ENCODE data around the gene TMEM37.

DNA sequence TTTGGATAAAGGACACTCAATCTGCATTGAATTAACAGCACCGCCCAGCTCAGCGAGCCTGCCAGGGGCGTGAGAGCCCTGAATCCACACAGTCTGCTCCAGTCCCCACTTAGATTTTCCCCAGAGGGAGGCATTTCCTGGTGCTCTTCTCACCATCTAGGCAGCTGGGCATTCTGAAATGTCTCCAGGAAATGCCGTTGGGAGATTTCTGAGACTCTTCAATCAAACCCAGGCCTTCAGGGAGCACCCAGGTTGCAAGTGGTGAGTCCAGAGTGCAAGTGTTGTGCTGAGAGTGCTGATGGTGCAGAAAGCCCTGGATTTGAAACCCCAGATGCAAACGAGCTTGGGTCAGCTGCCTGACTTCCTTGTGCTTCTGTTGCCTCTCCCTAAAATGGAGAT, 23.4 kb upstream of the TMEM37 start:
- TF ChIP-seq ATF1 (CRISPR knock-in tag; IDR thresholded peaks at IDR 0.05): no peak
- no peak for TF ChIP-seq NR1H2 (CRISPR knock-in tag; IDR thresholded peaks at IDR 0.05)
- TF ChIP-seq IRF2 (CRISPR knock-in tag; IDR thresholded peaks at IDR 0.05; ENCODE audit: borderline replicate concordance, low read depth): no peak
- TF ChIP-seq ZNF232 (CRISPR knock-in tag; IDR thresholded peaks at IDR 0.05): no peak
- no peak for TF ChIP-seq CTCF (IDR thresholded peaks at IDR 0.05)
- TF ChIP-seq FOXP1 (CRISPR knock-in tag; IDR thresholded peaks at IDR 0.05; ENCODE audit: borderline replicate concordance): no peak
- no peak for TF ChIP-seq TP53 (CRISPR knock-in tag; IDR thresholded peaks at IDR 0.05)
- TF ChIP-seq RELA (CRISPR knock-in tag; IDR thresholded peaks at IDR 0.05; ENCODE audit: borderline replicate concordance): no peak
- TF ChIP-seq, protein P1, sequence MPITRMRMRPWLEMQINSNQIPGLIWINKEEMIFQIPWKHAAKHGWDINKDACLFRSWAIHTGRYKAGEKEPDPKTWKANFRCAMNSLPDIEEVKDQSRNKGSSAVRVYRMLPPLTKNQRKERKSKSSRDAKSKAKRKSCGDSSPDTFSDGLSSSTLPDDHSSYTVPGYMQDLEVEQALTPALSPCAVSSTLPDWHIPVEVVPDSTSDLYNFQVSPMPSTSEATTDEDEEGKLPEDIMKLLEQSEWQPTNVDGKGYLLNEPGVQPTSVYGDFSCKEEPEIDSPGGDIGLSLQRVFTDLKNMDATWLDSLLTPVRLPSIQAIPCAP (CRISPR knock-in tag; IDR thresholded peaks at IDR 0.05): no peak
- TF ChIP-seq, protein P2, sequence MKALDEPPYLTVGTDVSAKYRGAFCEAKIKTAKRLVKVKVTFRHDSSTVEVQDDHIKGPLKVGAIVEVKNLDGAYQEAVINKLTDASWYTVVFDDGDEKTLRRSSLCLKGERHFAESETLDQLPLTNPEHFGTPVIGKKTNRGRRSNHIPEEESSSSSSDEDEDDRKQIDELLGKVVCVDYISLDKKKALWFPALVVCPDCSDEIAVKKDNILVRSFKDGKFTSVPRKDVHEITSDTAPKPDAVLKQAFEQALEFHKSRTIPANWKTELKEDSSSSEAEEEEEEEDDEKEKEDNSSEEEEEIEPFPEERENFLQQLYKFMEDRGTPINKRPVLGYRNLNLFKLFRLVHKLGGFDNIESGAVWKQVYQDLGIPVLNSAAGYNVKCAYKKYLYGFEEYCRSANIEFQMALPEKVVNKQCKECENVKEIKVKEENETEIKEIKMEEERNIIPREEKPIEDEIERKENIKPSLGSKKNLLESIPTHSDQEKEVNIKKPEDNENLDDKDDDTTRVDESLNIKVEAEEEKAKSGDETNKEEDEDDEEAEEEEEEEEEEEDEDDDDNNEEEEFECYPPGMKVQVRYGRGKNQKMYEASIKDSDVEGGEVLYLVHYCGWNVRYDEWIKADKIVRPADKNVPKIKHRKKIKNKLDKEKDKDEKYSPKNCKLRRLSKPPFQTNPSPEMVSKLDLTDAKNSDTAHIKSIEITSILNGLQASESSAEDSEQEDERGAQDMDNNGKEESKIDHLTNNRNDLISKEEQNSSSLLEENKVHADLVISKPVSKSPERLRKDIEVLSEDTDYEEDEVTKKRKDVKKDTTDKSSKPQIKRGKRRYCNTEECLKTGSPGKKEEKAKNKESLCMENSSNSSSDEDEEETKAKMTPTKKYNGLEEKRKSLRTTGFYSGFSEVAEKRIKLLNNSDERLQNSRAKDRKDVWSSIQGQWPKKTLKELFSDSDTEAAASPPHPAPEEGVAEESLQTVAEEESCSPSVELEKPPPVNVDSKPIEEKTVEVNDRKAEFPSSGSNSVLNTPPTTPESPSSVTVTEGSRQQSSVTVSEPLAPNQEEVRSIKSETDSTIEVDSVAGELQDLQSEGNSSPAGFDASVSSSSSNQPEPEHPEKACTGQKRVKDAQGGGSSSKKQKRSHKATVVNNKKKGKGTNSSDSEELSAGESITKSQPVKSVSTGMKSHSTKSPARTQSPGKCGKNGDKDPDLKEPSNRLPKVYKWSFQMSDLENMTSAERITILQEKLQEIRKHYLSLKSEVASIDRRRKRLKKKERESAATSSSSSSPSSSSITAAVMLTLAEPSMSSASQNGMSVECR (CRISPR knock-in tag; IDR thresholded peaks at IDR 0.05; ENCODE audit: borderline replicate concordance): no peak
- no peak for TF ChIP-seq ZMAT4 (CRISPR knock-in tag; IDR thresholded peaks at IDR 0.05)
- no peak for TF ChIP-seq ESRRA (CRISPR knock-in tag; IDR thresholded peaks at IDR 0.05; ENCODE audit: borderline replicate concordance)
- no peak for TF ChIP-seq TCF7 (CRISPR knock-in tag; IDR thresholded peaks at IDR 0.05; ENCODE audit: low read depth)

Data from WTC11 (cell line).